H9 (cell line): Measurements from ENCODE around the gene CYB5R3. TPM values are rescaled to one million over a fixed set of nuclear protein-coding genes. Genes with fewer than 3 reads are reported as not detected.

ENCODE experiments used
- DNase-seq: peaks from one replicate; pipeline ENCODE4 v3.0.0-alpha.2; 2017
- H2AFZ ChIP-seq: one replicate; pipeline ENCODE4 v1.6.1; 2013; ENCODE audit warnings: mild to moderate bottlenecking, low read length, control low read depth, moderate library complexity
- H2AK5ac ChIP-seq: 2 replicates; pipeline ENCODE4 v1.6.1; 2013; ENCODE audit warnings: low read length, control low read depth, mixed read lengths; ENCODE audit not compliant: insufficient read length
- H2BK120ac ChIP-seq: one replicate; pipeline ENCODE4 v1.6.1; 2013; ENCODE audit warnings: low read depth, mild to moderate bottlenecking, low read length, control low read depth, inconsistent platforms; ENCODE audit not compliant: poor library complexity, severe bottlenecking
- H2BK12ac ChIP-seq: 2 replicates; pipeline ENCODE4 v1.6.1; 2013; ENCODE audit warnings: low read length, control low read depth, mixed read lengths, low read depth; ENCODE audit not compliant: insufficient read length
- H2BK15ac ChIP-seq: 2 replicates; pipeline ENCODE4 v1.6.1; 2013; ENCODE audit warnings: low read depth, low read length, control low read depth
- H2BK20ac ChIP-seq: one replicate; pipeline ENCODE4 v1.6.1; 2013; ENCODE audit warnings: low read depth, mild to moderate bottlenecking, low read length, control low read depth, inconsistent platforms; ENCODE audit not compliant: poor library complexity, severe bottlenecking
- H2BK5ac ChIP-seq: 2 replicates; pipeline ENCODE4 v1.6.1; 2013; ENCODE audit warnings: low read length, control low read depth, mixed read lengths; ENCODE audit not compliant: insufficient read length
- H3K14ac ChIP-seq: 2 replicates; pipeline ENCODE4 v1.6.1; 2013; ENCODE audit warnings: low read length, control low read depth; ENCODE audit not compliant: insufficient read depth
- H3K18ac ChIP-seq: 2 replicates; pipeline ENCODE4 v1.6.1; 2013; ENCODE audit warnings: low read depth, mild to moderate bottlenecking, mixed read lengths, low read length, control low read depth; ENCODE audit not compliant: insufficient read length
- H3K23ac ChIP-seq: 2 replicates; pipeline ENCODE4 v1.6.1; 2013; ENCODE audit warnings: low read length, control low read depth, mixed read lengths, low read depth; ENCODE audit not compliant: insufficient read length
- H3K23me2 ChIP-seq: 2 replicates; pipeline ENCODE4 v1.6.1; 2013; ENCODE audit warnings: low read depth, mild to moderate bottlenecking, mixed read lengths, low read length, control low read depth; ENCODE audit not compliant: insufficient read length, poor library complexity, severe bottlenecking
- H3K27ac ChIP-seq: 2 replicates; pipeline ENCODE4 v1.5.1; 2013; ENCODE audit warnings: low read length, control low read depth, mixed read lengths, low read depth; ENCODE audit not compliant: insufficient read length
- H3K27me3 ChIP-seq: 2 replicates; pipeline ENCODE4 v1.6.1; 2013; ENCODE audit warnings: low read length, control low read depth, inconsistent platforms; ENCODE audit not compliant: insufficient read depth
- H3K4ac ChIP-seq: 2 replicates; pipeline ENCODE4 v1.6.1; 2013; ENCODE audit warnings: low read depth, mild to moderate bottlenecking, control low read depth, inconsistent platforms, low read length, moderate library complexity
- H3K4me1 ChIP-seq: 2 replicates; pipeline ENCODE4 v1.6.1; 2013; ENCODE audit warnings: low read length, control low read depth, inconsistent platforms; ENCODE audit not compliant: insufficient read depth
- H3K4me2 ChIP-seq: 2 replicates; pipeline ENCODE4 v1.6.1; 2013; ENCODE audit warnings: low read length, control low read depth, mixed read lengths; ENCODE audit not compliant: insufficient read length, insufficient read depth
- H3K56ac ChIP-seq: 2 replicates; pipeline ENCODE4 v1.6.1; 2013; ENCODE audit warnings: low read depth, mild to moderate bottlenecking, mixed read lengths, low read length, control low read depth; ENCODE audit not compliant: insufficient read length
- H3K79me1 ChIP-seq: 2 replicates; pipeline ENCODE4 v1.6.1; 2013; ENCODE audit warnings: low read depth, mild to moderate bottlenecking, moderate library complexity, low read length, control low read depth, inconsistent platforms; ENCODE audit not compliant: insufficient read depth, poor library complexity, severe bottlenecking
- H3K79me2 ChIP-seq: 2 replicates; pipeline ENCODE4 v1.6.1; 2013; ENCODE audit warnings: low read length, control low read depth, inconsistent platforms; ENCODE audit not compliant: insufficient read depth
- H3K9ac ChIP-seq: 2 replicates; pipeline ENCODE4 v1.6.1; 2013; ENCODE audit warnings: low read length, control low read depth, mixed read lengths; ENCODE audit not compliant: insufficient read length; ENCODE audit errors: extremely low read depth
- H3K9me3 ChIP-seq: one replicate; pipeline ENCODE4 v1.6.1; 2013; ENCODE audit warnings: low read depth, low read length, inconsistent platforms; ENCODE audit not compliant: control insufficient read depth
- H3T11ph ChIP-seq: one replicate; pipeline ENCODE4 v1.6.1; 2013; ENCODE audit warnings: mild to moderate bottlenecking, low read length, control low read depth, inconsistent platforms
- H4K20me1 ChIP-seq: one replicate; pipeline ENCODE4 v1.6.1; 2013; ENCODE audit not compliant: control insufficient read depth, insufficient read length, insufficient read depth
- H4K5ac ChIP-seq: 2 replicates; pipeline ENCODE4 v1.6.1; 2013; ENCODE audit warnings: low read depth, mild to moderate bottlenecking, mixed read lengths, low read length, control low read depth; ENCODE audit not compliant: insufficient read length
- H4K8ac ChIP-seq: replicated peaks from 2 replicates; pipeline ENCODE4 v1.6.1; 2013; ENCODE audit warnings: low read length, control low read depth, mixed read lengths, low read depth; ENCODE audit not compliant: insufficient read length
- H4K91ac ChIP-seq: 2 replicates; pipeline ENCODE4 v1.6.1; 2013; ENCODE audit warnings: low read depth, mild to moderate bottlenecking, moderate library complexity, mixed read lengths, low read length, control low read depth; ENCODE audit not compliant: insufficient read length
- H3K27ac Mint-ChIP-seq, 3 experiments: 2 replicates in 2 of 3; 3 replicates in 1 of 3; pipeline ENCODE4 v1.8.0; 2020 to 2021; ENCODE audit warnings: mixed read lengths in 3 of 3, mild to moderate bottlenecking in 1 of 3, moderate library complexity in 1 of 3
- H3K27me3 Mint-ChIP-seq: 2 replicates; pipeline ENCODE4 v1.8.0; 2021; ENCODE audit warnings: low read depth, mild to moderate bottlenecking, moderate library complexity, mixed read lengths
- H3K36me3 Mint-ChIP-seq, 3 experiments: 2 replicates in 2 of 3; 3 replicates in 1 of 3; pipeline ENCODE4 v1.8.0; 2020 to 2021; ENCODE audit warnings: low read depth in 3 of 3, mixed read lengths in 3 of 3; ENCODE audit not compliant: insufficient read depth in 1 of 3
- H3K4me1 Mint-ChIP-seq, 2 experiments: 2 replicates each; pipeline ENCODE4 v1.8.0; 2020; ENCODE audit warnings: mixed read lengths in 2 of 2
- H3K4me3 Mint-ChIP-seq, 2 experiments: 2 replicates in 1 of 2; 3 replicates in 1 of 2; pipeline ENCODE4 v1.8.0; 2020 to 2021; ENCODE audit warnings: mild to moderate bottlenecking in 2 of 2, mixed read lengths in 2 of 2, moderate library complexity in 1 of 2
- H3K9me3 Mint-ChIP-seq, 2 experiments: 2 replicates in 1 of 2; 3 replicates in 1 of 2; pipeline ENCODE4 v1.8.0; 2020; ENCODE audit warnings: mild to moderate bottlenecking in 2 of 2, mixed read lengths in 2 of 2, moderate library complexity in 1 of 2
- WGBS: extraction: QIAGEN DNeasy Blood & Tissue Kit; methylation state at CpG from one replicate; pipeline ENCODE4 v1.1.7; 2013; ENCODE audit warnings: missing lambda C conversion rate, low lambda C conversion rate, mixed read lengths; ENCODE audit not compliant: insufficient read length; ENCODE audit errors: extremely low coverage; 5-methylcytosine and 5-hydroxymethylcytosine counted together
- total RNA-seq: library from RNA; stranded (reverse); gene quantifications from 2 replicates; pipeline ENCODE4 v1.2.1, GENCODE V29; 2021
- TF ChIP-seq, protein P1 (sequence below): fragments of 200-600 bp; sonication (generic); conservative IDR thresholded peaks from 3 replicates; pipeline ENCODE4 v1.8.0; 2021; ENCODE audit warnings: antibody characterized with exemption, mild to moderate bottlenecking

CYB5R3 gene
- total RNA-seq, 1 experiment from 2014 or later, result 97.4 TPM

DNA sequence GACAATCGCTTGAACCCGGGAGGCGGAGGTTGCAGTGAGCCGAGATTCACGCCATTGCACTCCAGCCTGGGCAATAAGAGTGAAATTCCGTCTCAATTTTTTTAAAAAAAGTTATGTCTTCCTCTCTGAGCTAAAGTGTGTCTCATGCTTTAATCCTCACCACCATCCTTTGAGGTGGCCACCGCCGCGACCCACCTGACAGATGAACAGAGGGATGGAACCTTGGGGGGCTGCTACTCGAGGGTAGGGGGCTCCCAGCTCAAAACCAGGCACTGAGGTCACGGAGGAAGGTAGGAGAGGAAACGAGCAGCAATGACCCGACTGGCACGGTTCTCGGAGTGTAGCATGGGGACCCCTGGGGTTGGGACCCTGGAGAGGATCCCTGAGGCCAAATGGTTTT is 23.8 kb downstream of the CYB5R3 start:
- Histone ChIP-seq H2AFZ (no peak overlapping the region), H2BK15ac (no peak overlapping the region), H2BK12ac (no peak overlapping the region), H3K4ac (no peak overlapping the region), H3K4me1 (no peaks in the 10 kb centered on the region), H3K14ac (no peak overlapping the region), H3K56ac (no peak overlapping the region), H3K9ac (no peak overlapping the region), H3K79me2 (no peaks in the 10 kb centered on the region), H3K27me3 (no peaks in the 10 kb centered on the region), H3K9me3 (no peaks in the 10 kb centered on the region), H3K23me2 (no peaks in the 10 kb centered on the region), H2AK5ac (no peak overlapping the region), H3K79me1 (no peaks in the 10 kb centered on the region), H3K4me2 (no peak overlapping the region), H2BK120ac (no peak overlapping the region), H3K18ac (no peak overlapping the region), H3K23ac (no peak overlapping the region), H3K27ac (no peak overlapping the region), H2BK20ac (no peak overlapping the region), H4K8ac (no peak overlapping the region), H2BK5ac (no peak overlapping the region), H3T11ph (no peak overlapping the region), H4K91ac (no peak overlapping the region), H4K5ac (no peak overlapping the region), H4K20me1 (no peaks in the 10 kb centered on the region)
- DNase-seq, result no peak
- TF ChIP-seq, protein P1, sequence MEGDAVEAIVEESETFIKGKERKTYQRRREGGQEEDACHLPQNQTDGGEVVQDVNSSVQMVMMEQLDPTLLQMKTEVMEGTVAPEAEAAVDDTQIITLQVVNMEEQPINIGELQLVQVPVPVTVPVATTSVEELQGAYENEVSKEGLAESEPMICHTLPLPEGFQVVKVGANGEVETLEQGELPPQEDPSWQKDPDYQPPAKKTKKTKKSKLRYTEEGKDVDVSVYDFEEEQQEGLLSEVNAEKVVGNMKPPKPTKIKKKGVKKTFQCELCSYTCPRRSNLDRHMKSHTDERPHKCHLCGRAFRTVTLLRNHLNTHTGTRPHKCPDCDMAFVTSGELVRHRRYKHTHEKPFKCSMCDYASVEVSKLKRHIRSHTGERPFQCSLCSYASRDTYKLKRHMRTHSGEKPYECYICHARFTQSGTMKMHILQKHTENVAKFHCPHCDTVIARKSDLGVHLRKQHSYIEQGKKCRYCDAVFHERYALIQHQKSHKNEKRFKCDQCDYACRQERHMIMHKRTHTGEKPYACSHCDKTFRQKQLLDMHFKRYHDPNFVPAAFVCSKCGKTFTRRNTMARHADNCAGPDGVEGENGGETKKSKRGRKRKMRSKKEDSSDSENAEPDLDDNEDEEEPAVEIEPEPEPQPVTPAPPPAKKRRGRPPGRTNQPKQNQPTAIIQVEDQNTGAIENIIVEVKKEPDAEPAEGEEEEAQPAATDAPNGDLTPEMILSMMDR, result no peak
- peaks cover 3 to 10% of the 10 kb centered on the region in 2 experiments; a peak in 3 of 4 replicates for H3K4me1 Mint-ChIP-seq
- no CpG with 5 or more reads among the region's 15 CpGs for WGBS
- H3K4me3 Mint-ChIP-seq, result no peak overlapping the region
- H3K27me3 Mint-ChIP-seq, result no peaks in the 10 kb centered on the region
- no peak overlapping the region for H3K27ac Mint-ChIP-seq
- no peaks in the 10 kb centered on the region for H3K9me3 Mint-ChIP-seq
- peaks cover 5 to 49% (median 39%) of the 10 kb centered on the region in 3 experiments for H3K36me3 Mint-ChIP-seq
